ENCODE measurements around the gene XDH. TPM values are rescaled to one million over a fixed set of nuclear protein-coding genes. Genes with fewer than 3 reads are reported as not detected.

XDH gene
- polyA plus RNA-seq, 1 donor (not counting 4 experiments of a cell fraction or from before 2014, with no cell fraction given), result 40.6 TPM

GRCh38 chr2:31337197-31337596, 77.3 kb downstream of the XDH start:
- H3K36me3 ChIP-seq (ENCODE audit: control insufficient read depth in 2 of 2, extremely low read depth in 1 of 2, insufficient read depth in 2 of 2, low read length in 2 of 2), result peaks cover 14 to 19% of the 10 kb centered on the region in 2 experiments
- no peak overlapping the region for H2AFZ ChIP-seq (ENCODE audit: control insufficient read depth, low read length)
- H3K9me1 ChIP-seq (ENCODE audit: control insufficient read depth, extremely low read depth, insufficient read depth, low read length), result no peaks in the 10 kb centered on the region
- H3K9me3 ChIP-seq (ENCODE audit: control insufficient read depth, low read depth, low read length), result no peaks in the 10 kb centered on the region
- H3K79me2 ChIP-seq (ENCODE audit: control insufficient read depth, insufficient read depth, low read length), result no peaks in the 10 kb centered on the region
- H3K4me1 ChIP-seq (ENCODE audit: control insufficient read depth, extremely low read depth, insufficient read depth, low read length), result peaks cover 35% of the 10 kb centered on the region
- TF ChIP-seq EZH2 (IDR thresholded peaks at IDR 0.05; ENCODE audit: low read length), result no peak
- no peak for FAIRE-seq
- H3K9ac ChIP-seq (ENCODE audit: control insufficient read depth, extremely low read depth, insufficient read depth, low read length), result peak overlapping the region; percentile 55
- no peaks in the 10 kb centered on the region for H3K27me3 ChIP-seq (ENCODE audit: control insufficient read depth, extremely low read depth, insufficient read depth, low read length)
- dilution Hi-C loops (cut with MboI; ENCODE audit: extremely low pct_ligation_motif_present, low sequenced_read_pairs), result no loop called here
- DNase-seq (ENCODE audit: low read depth, low spot score), result no peak
- H3K27ac ChIP-seq (ENCODE audit: control insufficient read depth, insufficient read depth, low read length), result peak overlapping the region; percentile 79
- no peaks in the 10 kb centered on the region for H4K20me1 ChIP-seq (ENCODE audit: control insufficient read depth, extremely low read depth, insufficient read depth, low read length)
- H3K4me2 ChIP-seq (ENCODE audit: control insufficient read depth, extremely low read depth, insufficient read depth, low read depth, low read length), result peak overlapping the region; percentile 68
- H3K4me3 ChIP-seq (ENCODE audit: control insufficient read depth in 2 of 3, extremely low read depth in 1 of 3, insufficient read depth in 2 of 3, low read depth in 1 of 3, low read length in 3 of 3), result peak overlapping the region; percentile 15 to 37 (median 36)

- H3K4me1 ChIP-seq (ENCODE audit: control insufficient read depth, extremely low read depth, insufficient read depth, low read length), result peaks cover 33% of the 10 kb centered on the region
- no peaks in the 10 kb centered on the region for H3K9me3 ChIP-seq (ENCODE audit: control insufficient read depth, low read depth, low read length)
- no peak for TF ChIP-seq CTCF (optimal IDR thresholded peaks at IDR 0.05 in 1 of 3, IDR thresholded peaks at IDR 0.05 in 1 of 3, conservative IDR thresholded peaks at IDR 0.05 in 1 of 3; ENCODE audit: extremely low read depth in 1 of 3, insufficient read depth in 2 of 3, low read length in 3 of 3)
- no peak for TF ChIP-seq EZH2 (IDR thresholded peaks at IDR 0.05; ENCODE audit: low read length)
- no peak overlapping the region for H2AFZ ChIP-seq (ENCODE audit: control insufficient read depth, low read length)
- H3K9me1 ChIP-seq (ENCODE audit: control insufficient read depth, extremely low read depth, insufficient read depth, low read length), result no peaks in the 10 kb centered on the region
- H4K20me1 ChIP-seq (ENCODE audit: control insufficient read depth, extremely low read depth, insufficient read depth, low read length), result no peaks in the 10 kb centered on the region
- dilution Hi-C loops (cut with MboI; ENCODE audit: extremely low pct_ligation_motif_present, low sequenced_read_pairs), result no loop called here
- no peak overlapping the region for H3K9ac ChIP-seq (ENCODE audit: control insufficient read depth, extremely low read depth, insufficient read depth, low read length)
- no peak overlapping the region for H3K27ac ChIP-seq (ENCODE audit: control insufficient read depth, insufficient read depth, low read length)
- H3K36me3 ChIP-seq (ENCODE audit: control insufficient read depth in 2 of 2, extremely low read depth in 1 of 2, insufficient read depth in 2 of 2, low read length in 2 of 2), result peaks cover 14% of the 10 kb centered on the region in 2 experiments
- DNase-seq (ENCODE audit: low read depth, low spot score) (peak; percentile 56), FAIRE-seq (peak; percentile 9)
- no peak overlapping the region for H3K4me2 ChIP-seq (ENCODE audit: control insufficient read depth, extremely low read depth, insufficient read depth, low read depth, low read length)
- no peaks in the 10 kb centered on the region for H3K79me2 ChIP-seq (ENCODE audit: control insufficient read depth, insufficient read depth, low read length)
- no peaks in the 10 kb centered on the region for H3K27me3 ChIP-seq (ENCODE audit: control insufficient read depth, extremely low read depth, insufficient read depth, low read length)
- no peak overlapping the region for H3K4me3 ChIP-seq (ENCODE audit: control insufficient read depth in 2 of 3, extremely low read depth in 1 of 3, insufficient read depth in 2 of 3, low read depth in 1 of 3, low read length in 3 of 3)
Measured at GRCh38 chr2:31335921-31336585, 78.5 kb downstream of the XDH start.
